Ishikawa (cell line): ENCODE results near the gene AIG1.

Source experiments
- CEBPB ChIP-seq: IDR thresholded peaks from 2 replicates; pipeline ENCODE4 v1.6.1; 2012
- NFIC ChIP-seq: IDR thresholded peaks from 2 replicates; pipeline ENCODE4 v1.6.1; 2012
- TF ChIP-seq, protein P1 (sequence below): IDR thresholded peaks from 2 replicates; pipeline ENCODE4 v1.6.1; 2012
- TF ChIP-seq, protein P2 (sequence below): IDR thresholded peaks from 2 replicates; pipeline ENCODE4 v1.6.1; 2012
- TF ChIP-seq, protein P3 (sequence below): IDR thresholded peaks from 2 replicates; pipeline ENCODE4 v1.6.1; 2012; ENCODE audit warnings: low read depth, mild to moderate bottlenecking

DNA sequence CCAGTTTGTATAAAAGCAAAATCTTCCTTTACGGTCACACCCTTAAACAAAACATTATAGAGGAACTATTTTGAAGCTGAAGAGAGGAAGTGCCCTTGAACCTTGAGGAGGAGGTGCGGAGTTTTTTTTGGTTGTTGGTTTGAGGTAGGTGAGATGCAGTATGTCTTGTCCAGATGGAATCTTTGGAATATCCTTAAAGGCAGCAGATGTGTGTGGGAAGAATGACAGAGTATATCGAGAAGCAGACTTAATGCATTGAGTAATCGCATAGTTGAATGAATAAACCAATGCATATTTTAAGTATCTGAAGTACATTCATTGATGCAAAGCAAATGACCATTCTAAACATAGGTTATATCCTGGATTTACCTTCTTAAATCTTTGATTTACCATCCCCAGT, 49.9 kb downstream of the AIG1 start:
- TF ChIP-seq, protein P1, sequence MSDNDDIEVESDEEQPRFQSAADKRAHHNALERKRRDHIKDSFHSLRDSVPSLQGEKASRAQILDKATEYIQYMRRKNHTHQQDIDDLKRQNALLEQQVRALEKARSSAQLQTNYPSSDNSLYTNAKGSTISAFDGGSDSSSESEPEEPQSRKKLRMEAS = no peak
- TF ChIP-seq, protein P2, sequence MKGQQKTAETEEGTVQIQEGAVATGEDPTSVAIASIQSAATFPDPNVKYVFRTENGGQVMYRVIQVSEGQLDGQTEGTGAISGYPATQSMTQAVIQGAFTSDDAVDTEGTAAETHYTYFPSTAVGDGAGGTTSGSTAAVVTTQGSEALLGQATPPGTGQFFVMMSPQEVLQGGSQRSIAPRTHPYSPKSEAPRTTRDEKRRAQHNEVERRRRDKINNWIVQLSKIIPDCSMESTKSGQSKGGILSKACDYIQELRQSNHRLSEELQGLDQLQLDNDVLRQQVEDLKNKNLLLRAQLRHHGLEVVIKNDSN = no peak
- TF ChIP-seq, protein P3, sequence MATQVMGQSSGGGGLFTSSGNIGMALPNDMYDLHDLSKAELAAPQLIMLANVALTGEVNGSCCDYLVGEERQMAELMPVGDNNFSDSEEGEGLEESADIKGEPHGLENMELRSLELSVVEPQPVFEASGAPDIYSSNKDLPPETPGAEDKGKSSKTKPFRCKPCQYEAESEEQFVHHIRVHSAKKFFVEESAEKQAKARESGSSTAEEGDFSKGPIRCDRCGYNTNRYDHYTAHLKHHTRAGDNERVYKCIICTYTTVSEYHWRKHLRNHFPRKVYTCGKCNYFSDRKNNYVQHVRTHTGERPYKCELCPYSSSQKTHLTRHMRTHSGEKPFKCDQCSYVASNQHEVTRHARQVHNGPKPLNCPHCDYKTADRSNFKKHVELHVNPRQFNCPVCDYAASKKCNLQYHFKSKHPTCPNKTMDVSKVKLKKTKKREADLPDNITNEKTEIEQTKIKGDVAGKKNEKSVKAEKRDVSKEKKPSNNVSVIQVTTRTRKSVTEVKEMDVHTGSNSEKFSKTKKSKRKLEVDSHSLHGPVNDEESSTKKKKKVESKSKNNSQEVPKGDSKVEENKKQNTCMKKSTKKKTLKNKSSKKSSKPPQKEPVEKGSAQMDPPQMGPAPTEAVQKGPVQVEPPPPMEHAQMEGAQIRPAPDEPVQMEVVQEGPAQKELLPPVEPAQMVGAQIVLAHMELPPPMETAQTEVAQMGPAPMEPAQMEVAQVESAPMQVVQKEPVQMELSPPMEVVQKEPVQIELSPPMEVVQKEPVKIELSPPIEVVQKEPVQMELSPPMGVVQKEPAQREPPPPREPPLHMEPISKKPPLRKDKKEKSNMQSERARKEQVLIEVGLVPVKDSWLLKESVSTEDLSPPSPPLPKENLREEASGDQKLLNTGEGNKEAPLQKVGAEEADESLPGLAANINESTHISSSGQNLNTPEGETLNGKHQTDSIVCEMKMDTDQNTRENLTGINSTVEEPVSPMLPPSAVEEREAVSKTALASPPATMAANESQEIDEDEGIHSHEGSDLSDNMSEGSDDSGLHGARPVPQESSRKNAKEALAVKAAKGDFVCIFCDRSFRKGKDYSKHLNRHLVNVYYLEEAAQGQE = no peak
- no peak for TF ChIP-seq CEBPB
- TF ChIP-seq NFIC = no peak
